ENCODE data around the gene TAC3. TPM values are rescaled to one million over a fixed set of nuclear protein-coding genes. Genes with fewer than 3 reads are reported as not detected.
"Not testable (repeated sequence)": the region's sequence is repeated elsewhere in the genome, so short reads cannot be mapped to it uniquely, and the experiment has no call there.

The TAC3 gene
- total and polyA plus RNA-seq, 2 donors (not counting 3 experiments of a cell fraction or from before 2014, with no cell fraction given), result not detected

GRCh38 chr12:57018906-57019305 lies 2.6 kb upstream of the TAC3 start:
- Histone ChIP-seq H3K9me1 (replicated peaks; ENCODE audit: control insufficient read depth, extremely low read depth, insufficient read depth, low read length) (no peaks in the 10 kb centered on the region), H3K9me3 (replicated peaks; ENCODE audit: control insufficient read depth, insufficient read depth, low read length) (no peaks in the 10 kb centered on the region), H3K79me2 (ENCODE audit: control insufficient read depth, insufficient read depth, low read length) (no peaks in the 10 kb centered on the region), H3K4me2 (ENCODE audit: insufficient read depth, low read length) (no peak overlapping the region), H3K36me3 (ENCODE audit: control insufficient read depth in 2 of 2, extremely low read depth in 1 of 2, insufficient read depth in 2 of 2, low read length in 2 of 2) (no peaks in the 10 kb centered on the region), H3K27ac (ENCODE audit: insufficient read depth, low read depth, low read length) (no peak overlapping the region), H3K27me3 (ENCODE audit: control insufficient read depth in 2 of 2, insufficient read depth in 2 of 2, low read length in 2 of 2) (peaks cover 6 to 10% of the 10 kb centered on the region in 2 experiments), H2AFZ (ENCODE audit: low read depth, low read length) (no peak overlapping the region), H4K20me1 (replicated peaks; ENCODE audit: control insufficient read depth, extremely low read depth, insufficient read depth, low read length) (no peaks in the 10 kb centered on the region), H3K4me1 (ENCODE audit: control insufficient read depth, extremely low read depth, insufficient read depth, low read length) (no peaks in the 10 kb centered on the region), H3K9ac (replicated peaks; ENCODE audit: extremely low read depth, insufficient read depth, low read length) (no peak overlapping the region), H3K4me3 (replicated peaks in 1 of 3; ENCODE audit: insufficient read depth in 1 of 3, low read depth in 1 of 3, low read length in 3 of 3) (no peak overlapping the region)
- FAIRE-seq (no peak), DNase-seq (ENCODE audit: low read depth, low spot score) (no peak)
- TF ChIP-seq EZH2 (IDR thresholded peaks at IDR 0.05; ENCODE audit: borderline replicate concordance, low read depth, low read length, severe bottlenecking), result no peak
- no peak for TF ChIP-seq POLR2AphosphoS5 (IDR thresholded peaks at IDR 0.05; ENCODE audit: insufficient read depth, low read depth, low read length)
- TF ChIP-seq MYC (IDR thresholded peaks at IDR 0.05; ENCODE audit: low read depth, low read length), result no peak
- no peak for TF ChIP-seq POLR2A (IDR thresholded peaks at IDR 0.05; ENCODE audit: low read depth, low read length)
- dilution Hi-C loops (cut with MboI; ENCODE audit: extremely low pct_ligation_motif_present, low sequenced_read_pairs) (no loop called here), intact Hi-C loops (cut with micrococcal nuclease) (no loop called here)
- ChIA-PET CTCF (interaction anchor here (0.9 to 1.5 kb wide), 8 partner anchors 8 to 243 kb away, joined by 3 to 7 read pairs (median 4); no protein-coding TSS in a partner anchor), POLR2A (no interaction called here)
- BruUV-seq (replicated peaks), result no TSS peak

DNA sequence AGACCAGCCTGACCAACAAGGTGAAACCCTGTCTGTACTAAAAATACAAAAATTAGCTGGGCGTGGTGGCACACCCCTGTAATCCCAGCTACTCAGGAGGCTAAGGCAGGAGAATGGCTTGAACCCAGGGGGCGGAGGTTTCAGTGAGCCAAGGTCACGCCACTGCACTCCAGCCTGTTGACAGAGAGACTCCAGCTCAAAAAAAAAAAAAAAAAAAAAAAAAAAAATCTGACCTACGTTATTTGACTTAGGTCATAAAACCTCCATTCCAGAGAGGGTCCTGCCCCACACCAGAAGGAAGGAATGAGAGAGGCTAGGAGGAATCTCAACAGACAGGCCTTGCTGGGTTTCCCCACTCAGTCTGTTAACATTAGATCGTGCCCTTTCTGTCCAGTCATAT lies 2.0 kb upstream of the TAC3 start:
- H3K36me3 ChIP-seq (ENCODE audit: control insufficient read depth in 2 of 2, extremely low read depth in 1 of 2, insufficient read depth in 2 of 2, low read length in 2 of 2); H3K9me1 ChIP-seq (replicated peaks; ENCODE audit: control insufficient read depth, extremely low read depth, insufficient read depth, low read length); H3K79me2 ChIP-seq (ENCODE audit: control insufficient read depth, insufficient read depth, low read length); H2AFZ ChIP-seq (ENCODE audit: low read depth, low read length); BruUV-seq (replicated peaks); FAIRE-seq; dilution Hi-C loops (cut with MboI; ENCODE audit: extremely low pct_ligation_motif_present, low sequenced_read_pairs); H4K20me1 ChIP-seq (replicated peaks; ENCODE audit: control insufficient read depth, extremely low read depth, insufficient read depth, low read length); H3K4me3 ChIP-seq (replicated peaks in 1 of 3; ENCODE audit: insufficient read depth in 1 of 3, low read depth in 1 of 3, low read length in 3 of 3); H3K27ac ChIP-seq (ENCODE audit: insufficient read depth, low read depth, low read length); DNase-seq (ENCODE audit: low read depth, low spot score); intact Hi-C loops (cut with micrococcal nuclease); H3K4me1 ChIP-seq (ENCODE audit: control insufficient read depth, extremely low read depth, insufficient read depth, low read length); H3K9ac ChIP-seq (replicated peaks; ENCODE audit: extremely low read depth, insufficient read depth, low read length); H3K9me3 ChIP-seq (replicated peaks; ENCODE audit: control insufficient read depth, insufficient read depth, low read length); H3K4me2 ChIP-seq (ENCODE audit: insufficient read depth, low read length); POLR2A ChIA-PET: not testable (repeated sequence)
- CTCF ChIA-PET, result interaction anchor here (0.8 to 2.6 kb wide), 8 partner anchors 9 to 165 kb away, joined by 3 to 16 read pairs (median 4); no protein-coding TSS in a partner anchor
- H3K27me3 ChIP-seq (ENCODE audit: control insufficient read depth in 2 of 2, insufficient read depth in 2 of 2, low read length in 2 of 2), result peaks cover 8 to 12% of the 10 kb centered on the region in 2 experiments

Data from endothelial cell of umbilical vein (primary cell).